ENCODE data around the gene MAML2.

The MAML2 gene

DNA sequence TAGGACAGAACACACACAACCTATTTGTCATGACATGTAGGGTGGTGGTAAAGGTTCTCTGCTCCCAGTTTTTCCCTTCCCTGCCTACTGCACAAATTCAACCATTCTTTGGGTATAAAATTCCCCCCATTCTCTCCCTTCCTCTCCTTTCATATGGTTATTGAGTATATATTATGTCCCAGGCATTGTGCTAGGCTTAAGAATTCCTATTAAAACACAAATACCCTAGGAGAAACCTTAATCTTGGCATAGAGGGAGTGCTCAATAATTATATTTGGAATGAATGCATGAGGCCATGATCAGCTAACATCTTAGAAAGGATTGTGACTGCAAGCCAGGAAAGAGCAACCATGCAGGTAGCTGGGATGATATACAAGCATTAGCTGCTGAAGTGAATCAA lies 298.7 kb downstream of the MAML2 start:
- no peak for TF ChIP-seq ZFX (IDR thresholded peaks at IDR 0.05; ENCODE audit: borderline replicate concordance)
- TF ChIP-seq, protein P1, sequence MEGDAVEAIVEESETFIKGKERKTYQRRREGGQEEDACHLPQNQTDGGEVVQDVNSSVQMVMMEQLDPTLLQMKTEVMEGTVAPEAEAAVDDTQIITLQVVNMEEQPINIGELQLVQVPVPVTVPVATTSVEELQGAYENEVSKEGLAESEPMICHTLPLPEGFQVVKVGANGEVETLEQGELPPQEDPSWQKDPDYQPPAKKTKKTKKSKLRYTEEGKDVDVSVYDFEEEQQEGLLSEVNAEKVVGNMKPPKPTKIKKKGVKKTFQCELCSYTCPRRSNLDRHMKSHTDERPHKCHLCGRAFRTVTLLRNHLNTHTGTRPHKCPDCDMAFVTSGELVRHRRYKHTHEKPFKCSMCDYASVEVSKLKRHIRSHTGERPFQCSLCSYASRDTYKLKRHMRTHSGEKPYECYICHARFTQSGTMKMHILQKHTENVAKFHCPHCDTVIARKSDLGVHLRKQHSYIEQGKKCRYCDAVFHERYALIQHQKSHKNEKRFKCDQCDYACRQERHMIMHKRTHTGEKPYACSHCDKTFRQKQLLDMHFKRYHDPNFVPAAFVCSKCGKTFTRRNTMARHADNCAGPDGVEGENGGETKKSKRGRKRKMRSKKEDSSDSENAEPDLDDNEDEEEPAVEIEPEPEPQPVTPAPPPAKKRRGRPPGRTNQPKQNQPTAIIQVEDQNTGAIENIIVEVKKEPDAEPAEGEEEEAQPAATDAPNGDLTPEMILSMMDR (IDR thresholded peaks at IDR 0.05) = no peak

DNA sequence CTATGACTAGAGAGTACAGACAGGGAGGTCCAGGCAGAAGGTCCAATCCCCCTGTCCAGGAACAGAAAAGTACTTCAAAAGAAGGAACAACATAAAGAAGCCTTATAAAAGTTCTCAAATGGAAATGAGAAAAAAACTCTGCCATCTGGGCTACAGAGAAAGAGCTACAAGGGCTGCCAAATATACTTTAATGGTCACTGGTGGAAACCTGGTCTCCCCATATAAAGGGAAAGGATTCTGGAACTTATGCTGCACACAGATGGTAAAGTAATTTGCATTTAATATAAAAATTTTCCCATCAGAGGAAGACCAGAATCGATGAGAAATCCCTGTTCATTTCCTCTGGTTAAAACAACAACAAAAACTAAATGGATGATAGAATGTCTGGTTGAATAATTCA lies 299.7 kb downstream of the MAML2 start:
- no peak overlapping the region for H3K27ac ChIP-seq
- no peak for TF ChIP-seq ZFX (IDR thresholded peaks at IDR 0.05; ENCODE audit: borderline replicate concordance)
- TF ChIP-seq, protein P1 (IDR thresholded peaks at IDR 0.05) = no peak

More for the DNA sequence above, 298.7 kb downstream of the MAML2 start:
- H3K27ac ChIP-seq = no peak overlapping the region

DNA sequence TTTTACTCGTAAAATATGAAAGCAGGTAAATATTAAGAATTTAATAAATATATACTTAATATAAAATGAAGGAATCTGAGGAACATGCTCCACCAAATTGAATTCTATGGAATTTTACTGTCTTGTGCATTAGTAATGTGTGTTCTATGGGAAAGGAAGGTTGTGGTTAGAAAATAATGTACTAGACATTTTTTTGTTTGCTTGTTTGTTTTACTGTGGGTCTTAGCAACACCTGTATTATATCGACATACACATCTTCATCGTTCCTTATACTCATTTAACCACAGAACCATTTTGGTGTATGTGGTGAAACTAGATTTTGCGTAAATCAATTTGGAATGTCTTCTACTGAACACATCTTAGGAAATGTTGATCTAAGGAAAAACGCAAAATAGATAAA lies 304.9 kb downstream of the MAML2 start:
- H3K27ac ChIP-seq = no peak overlapping the region
- no peak for TF ChIP-seq ZFX (IDR thresholded peaks at IDR 0.05; ENCODE audit: borderline replicate concordance)
- TF ChIP-seq, protein P1 (IDR thresholded peaks at IDR 0.05) = no peak

DNA sequence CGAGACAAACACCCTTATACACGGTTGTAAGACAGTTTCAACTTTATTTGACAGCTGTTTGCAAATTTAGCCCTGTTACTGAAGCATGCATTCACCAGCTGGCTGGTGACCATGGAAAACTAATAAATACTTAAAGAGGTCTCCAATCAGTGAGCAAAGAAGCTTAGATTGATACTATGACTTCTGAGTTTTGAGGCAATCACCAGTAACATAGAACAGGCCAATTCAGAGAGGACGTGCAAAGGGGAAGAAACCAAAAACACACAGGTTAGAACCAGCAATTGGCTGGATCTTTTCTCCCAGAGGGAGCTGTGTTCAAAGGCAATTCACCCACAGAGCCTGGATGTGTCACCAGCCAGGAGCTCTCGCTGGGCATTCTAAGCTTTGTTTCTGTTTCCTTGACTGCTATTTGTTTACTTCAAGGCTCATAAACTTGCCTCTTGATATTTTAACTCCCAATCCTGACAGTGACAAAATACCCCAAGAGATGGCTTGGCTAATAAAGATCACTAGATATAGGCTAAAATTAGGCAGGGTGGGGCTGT lies 305.5 kb downstream of the MAML2 start:
- H3K27ac ChIP-seq = no peak overlapping the region
- no peak for TF ChIP-seq ZFX (IDR thresholded peaks at IDR 0.05; ENCODE audit: borderline replicate concordance)
- TF ChIP-seq, protein P1 (IDR thresholded peaks at IDR 0.05) = no peak

DNA sequence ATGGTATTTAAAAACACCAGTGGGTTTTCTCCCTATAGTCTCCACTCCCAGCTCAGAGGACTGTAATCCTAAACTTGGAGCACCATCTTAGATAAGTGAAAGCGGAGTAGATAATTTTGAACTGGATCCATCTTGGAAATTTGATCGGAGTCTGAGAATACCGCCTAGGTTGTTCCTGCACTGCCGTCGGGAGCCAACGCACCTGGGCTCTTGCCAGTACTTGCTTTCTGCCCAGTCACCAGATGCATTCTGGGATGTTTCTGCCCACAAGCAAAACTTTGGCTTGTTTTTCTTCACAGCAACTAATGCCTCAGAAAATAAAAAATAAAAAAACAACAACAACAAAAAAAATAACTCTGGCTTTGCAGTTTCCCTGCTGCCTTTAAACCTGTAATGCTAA lies 306.1 kb downstream of the MAML2 start:
- H3K27ac ChIP-seq = no peak overlapping the region
- no peak for TF ChIP-seq ZFX (IDR thresholded peaks at IDR 0.05; ENCODE audit: borderline replicate concordance)
- TF ChIP-seq, protein P1 (IDR thresholded peaks at IDR 0.05) = no peak

DNA sequence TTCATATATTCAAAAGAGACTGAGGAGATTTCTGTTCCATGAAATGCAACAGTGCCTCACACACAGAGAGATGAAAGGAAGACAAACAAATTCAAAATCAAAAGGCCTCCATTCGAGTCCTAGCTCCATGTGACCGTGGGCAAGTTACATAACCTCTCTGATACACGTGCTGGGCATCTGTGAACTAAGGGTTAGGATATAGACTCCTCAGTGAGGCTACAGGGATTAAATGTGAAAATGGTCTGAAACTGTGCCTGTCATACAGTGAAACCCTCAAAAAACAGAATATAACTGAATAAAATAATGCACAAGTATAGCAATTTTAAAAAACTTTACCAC lies 307.3 kb downstream of the MAML2 start:
- no peak for TF ChIP-seq ZFX (IDR thresholded peaks at IDR 0.05; ENCODE audit: borderline replicate concordance)
- TF ChIP-seq, protein P1 (IDR thresholded peaks at IDR 0.05) = no peak
- H3K27ac ChIP-seq = no peak overlapping the region

DNA sequence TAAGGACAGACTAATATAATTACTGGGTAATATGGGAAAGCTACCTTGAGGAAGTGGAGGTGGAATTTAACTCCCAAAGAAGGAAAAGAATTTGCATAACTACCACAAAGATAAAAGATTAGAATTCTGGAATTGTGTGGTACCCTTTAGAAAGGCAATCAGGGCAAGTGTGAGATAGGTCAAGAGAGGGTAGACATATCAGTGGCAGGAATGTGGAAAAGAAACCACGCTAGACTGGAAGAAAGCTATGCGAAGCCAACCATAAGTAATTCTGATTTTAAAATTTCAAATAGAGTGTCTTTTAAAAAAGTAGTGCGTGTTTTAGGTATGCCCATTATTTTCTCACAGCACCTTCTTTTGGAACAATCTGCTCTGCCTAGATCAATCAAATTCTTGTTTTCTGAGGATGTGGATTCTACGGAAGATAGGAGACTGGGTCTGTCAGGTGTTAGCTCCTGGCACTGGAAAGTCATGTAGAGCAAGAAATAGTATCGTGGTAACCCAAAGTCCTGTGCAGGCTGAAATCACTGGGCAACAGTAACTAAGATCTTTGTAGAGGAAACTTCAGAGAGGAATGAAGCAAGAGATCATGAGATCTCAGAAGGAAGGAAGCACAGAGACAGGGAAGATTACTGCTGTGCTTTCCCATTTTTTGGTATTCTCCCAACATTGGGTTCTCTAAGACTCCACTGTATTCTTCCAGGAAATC lies 307.8 kb downstream of the MAML2 start:
- no peak overlapping the region for H3K27ac ChIP-seq
- TF ChIP-seq, protein P1 (IDR thresholded peaks at IDR 0.05) = no peak
- no peak for TF ChIP-seq ZFX (IDR thresholded peaks at IDR 0.05; ENCODE audit: borderline replicate concordance)

Measured in 22Rv1 (cell line).